ENCODE data around the gene AFF3. TPM values are rescaled to one million over a fixed set of nuclear protein-coding genes. Genes with fewer than 3 reads are reported as not detected.

The AFF3 gene
- total RNA-seq, 3 donors from 2014 or later, result 4.2 to 56.6 (median 5.2) TPM

- Histone ChIP-seq H3K9me3 (no peaks in the 10 kb centered on the region), H3K4me1 (ENCODE audit: low read depth) (no peaks in the 10 kb centered on the region), H3K4me3 (no peak overlapping the region), H3K36me3 (ENCODE audit: low read depth) (no peaks in the 10 kb centered on the region)
- DNase-seq (no peak), ATAC-seq (no peak)
- intact Hi-C loops (cut with DNase I, micrococcal nuclease), result no loop called here
- no peak for TF ChIP-seq CTCF (IDR thresholded peaks at IDR 0.05)
Measured at GRCh38 chr2:99903981-99904380, 238.4 kb downstream of the AFF3 start.

- Histone ChIP-seq H3K36me3 (ENCODE audit: low read depth) (no peaks in the 10 kb centered on the region), H3K4me3 (no peak overlapping the region), H3K9me3 (no peaks in the 10 kb centered on the region), H3K4me1 (ENCODE audit: low read depth) (no peaks in the 10 kb centered on the region)
- no peak for TF ChIP-seq CTCF (IDR thresholded peaks at IDR 0.05)
- DNase-seq (no peak), ATAC-seq (no peak)
- intact Hi-C loops (cut with DNase I, micrococcal nuclease), result no loop called here
Measured at GRCh38 chr2:99900556-99900955, 241.8 kb downstream of the AFF3 start.

- no peak overlapping the region for H3K4me3 ChIP-seq
- no peak for DNase-seq
- no peaks in the 10 kb centered on the region for H3K4me1 ChIP-seq (ENCODE audit: low read depth)
- TF ChIP-seq CTCF (IDR thresholded peaks at IDR 0.05), result no peak
- H3K36me3 ChIP-seq (ENCODE audit: low read depth), result no peaks in the 10 kb centered on the region
- intact Hi-C loops (cut with DNase I, micrococcal nuclease), result no loop called here
- no peak for ATAC-seq
- no peaks in the 10 kb centered on the region for H3K9me3 ChIP-seq
Measured at GRCh38 chr2:99899882-99900281, 242.5 kb downstream of the AFF3 start.

GRCh38 chr2:99899058-99899855, 243.1 kb downstream of the AFF3 start:
- Histone ChIP-seq H3K4me3 (no peak overlapping the region), H3K36me3 (ENCODE audit: low read depth) (no peaks in the 10 kb centered on the region), H3K4me1 (ENCODE audit: low read depth) (no peaks in the 10 kb centered on the region), H3K9me3 (no peaks in the 10 kb centered on the region)
- no peak for ATAC-seq
- intact Hi-C loops (cut with DNase I, micrococcal nuclease), result no loop called here
- no peak for TF ChIP-seq CTCF (IDR thresholded peaks at IDR 0.05)
- no peak for DNase-seq

GRCh38 chr2:99898336-99899048, 243.9 kb downstream of the AFF3 start:
- intact Hi-C loops (cut with DNase I, micrococcal nuclease), result no loop called here
- Histone ChIP-seq H3K36me3 (ENCODE audit: low read depth) (no peaks in the 10 kb centered on the region), H3K9me3 (no peaks in the 10 kb centered on the region), H3K4me3 (no peak overlapping the region), H3K4me1 (ENCODE audit: low read depth) (no peaks in the 10 kb centered on the region)
- TF ChIP-seq CTCF (IDR thresholded peaks at IDR 0.05), result no peak
- DNase-seq, result no peak
- no peak for ATAC-seq
